ENCODE measurements around the gene AQP12A. TPM values are rescaled to one million over a fixed set of nuclear protein-coding genes. Genes with fewer than 3 reads are reported as not detected.

The AQP12A gene
- total RNA-seq, 1 experiment from 2014 or later, result not detected

DNA sequence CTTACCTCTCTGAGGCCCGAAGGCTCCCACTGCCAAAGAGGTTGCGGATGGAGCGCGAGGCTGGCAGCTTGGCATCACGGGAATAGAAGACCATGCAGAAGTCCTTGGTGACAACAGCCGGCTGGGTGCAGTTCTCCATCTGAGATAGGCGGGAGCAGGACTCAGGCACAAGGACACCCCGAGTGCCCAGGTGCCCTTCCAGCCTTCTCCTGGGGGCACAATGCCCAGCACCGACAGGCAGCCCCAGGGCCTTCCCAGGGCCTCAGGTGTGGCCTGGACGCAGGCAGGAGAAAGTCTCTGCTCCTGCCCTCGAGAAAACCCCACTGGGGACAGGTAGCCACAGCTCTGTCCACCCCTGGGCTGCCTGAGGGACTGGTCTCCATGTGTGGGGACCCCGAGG lies 33.6 kb downstream of the AQP12A start:
- Histone ChIP-seq H3K4me2 (ENCODE audit: low read length) (no peak overlapping the region), H3K4me3 (ENCODE audit: low read length) (no peak overlapping the region), H4K20me1 (ENCODE audit: low read length) (no peaks in the 10 kb centered on the region), H3K9me3 (ENCODE audit: low read length) (no peaks in the 10 kb centered on the region), H3K4me1 (ENCODE audit: insufficient read depth, low read length) (no peaks in the 10 kb centered on the region), H3F3A (ENCODE audit: low read length, unreplicated experiment) (no peaks in the 10 kb centered on the region), H3K9ac (ENCODE audit: low read length) (no peak overlapping the region), H3K27me3 (ENCODE audit: low read length) (peaks cover 7% of the 10 kb centered on the region; the same call in 1 of the 2 replicates), H3K36me3 (ENCODE audit: low read depth, low read length) (no peaks in the 10 kb centered on the region), H3K27ac (ENCODE audit: low read length) (no peak overlapping the region), H2AFZ (ENCODE audit: low read length) (no peak overlapping the region), H3K79me2 (ENCODE audit: low read length) (no peaks in the 10 kb centered on the region), H3K9me2 (replicated peaks; ENCODE audit: low read length) (no peaks in the 10 kb centered on the region)
- intact Hi-C loops (cut with micrococcal nuclease), result no loop called here
- ChIA-PET POLR2A (ENCODE audit: unreplicated experiment) (no interaction called here), CTCF (no interaction called here)
- TF ChIP-seq EZH2 (IDR thresholded peaks at IDR 0.05; ENCODE audit: low read length, unreplicated experiment) (no peak), EZH2phosphoT487 (IDR thresholded peaks at IDR 0.05; ENCODE audit: borderline replicate concordance, low read length) (no peak)
- ATAC-seq (no peak), DNase-seq (no peak)
- BruUV-seq (replicated peaks), result no TSS peak

DNA sequence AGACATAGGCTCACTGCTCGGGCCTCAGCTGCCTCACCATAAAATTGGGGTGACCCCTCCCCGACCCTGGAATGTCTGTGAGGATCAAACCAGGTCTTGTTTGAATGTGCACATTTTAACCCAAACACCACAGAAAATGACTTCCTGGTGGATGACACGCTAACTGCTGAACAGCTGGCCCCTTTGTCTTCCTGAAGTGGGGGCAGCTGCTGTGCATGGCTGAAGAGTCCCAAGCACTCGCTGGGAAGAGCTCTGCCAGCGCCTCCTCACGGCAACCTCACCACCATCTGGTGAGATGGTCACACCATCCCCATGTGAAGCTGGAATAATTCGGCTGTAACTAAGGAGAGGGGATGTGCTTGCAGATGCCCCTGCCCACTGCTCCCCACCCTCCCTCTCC lies 34.0 kb downstream of the AQP12A start:
- Histone ChIP-seq H3K9me2 (replicated peaks; ENCODE audit: low read length) (no peaks in the 10 kb centered on the region), H3K27ac (ENCODE audit: low read length) (no peak overlapping the region), H3K9me3 (ENCODE audit: low read length) (no peaks in the 10 kb centered on the region), H3K36me3 (ENCODE audit: low read depth, low read length) (no peaks in the 10 kb centered on the region), H3K79me2 (ENCODE audit: low read length) (no peaks in the 10 kb centered on the region), H3K4me1 (ENCODE audit: insufficient read depth, low read length) (no peaks in the 10 kb centered on the region), H2AFZ (ENCODE audit: low read length) (no peak overlapping the region), H3K4me3 (ENCODE audit: low read length) (no peak overlapping the region), H3K9ac (ENCODE audit: low read length) (no peak overlapping the region), H3K27me3 (ENCODE audit: low read length) (peaks cover 3% of the 10 kb centered on the region; the same call in 1 of the 2 replicates), H3K4me2 (ENCODE audit: low read length) (no peak overlapping the region), H4K20me1 (ENCODE audit: low read length) (no peaks in the 10 kb centered on the region), H3F3A (ENCODE audit: low read length, unreplicated experiment) (no peaks in the 10 kb centered on the region)
- BruUV-seq (replicated peaks), result no TSS peak
- no peak for DNase-seq
- ChIA-PET CTCF (no interaction called here), POLR2A (ENCODE audit: unreplicated experiment) (no interaction called here)
- intact Hi-C loops (cut with micrococcal nuclease), result no loop called here
- TF ChIP-seq EZH2 (IDR thresholded peaks at IDR 0.05; ENCODE audit: low read length, unreplicated experiment) (no peak), EZH2phosphoT487 (IDR thresholded peaks at IDR 0.05; ENCODE audit: borderline replicate concordance, low read length) (no peak)
- TF ChIP-seq, protein P1, sequence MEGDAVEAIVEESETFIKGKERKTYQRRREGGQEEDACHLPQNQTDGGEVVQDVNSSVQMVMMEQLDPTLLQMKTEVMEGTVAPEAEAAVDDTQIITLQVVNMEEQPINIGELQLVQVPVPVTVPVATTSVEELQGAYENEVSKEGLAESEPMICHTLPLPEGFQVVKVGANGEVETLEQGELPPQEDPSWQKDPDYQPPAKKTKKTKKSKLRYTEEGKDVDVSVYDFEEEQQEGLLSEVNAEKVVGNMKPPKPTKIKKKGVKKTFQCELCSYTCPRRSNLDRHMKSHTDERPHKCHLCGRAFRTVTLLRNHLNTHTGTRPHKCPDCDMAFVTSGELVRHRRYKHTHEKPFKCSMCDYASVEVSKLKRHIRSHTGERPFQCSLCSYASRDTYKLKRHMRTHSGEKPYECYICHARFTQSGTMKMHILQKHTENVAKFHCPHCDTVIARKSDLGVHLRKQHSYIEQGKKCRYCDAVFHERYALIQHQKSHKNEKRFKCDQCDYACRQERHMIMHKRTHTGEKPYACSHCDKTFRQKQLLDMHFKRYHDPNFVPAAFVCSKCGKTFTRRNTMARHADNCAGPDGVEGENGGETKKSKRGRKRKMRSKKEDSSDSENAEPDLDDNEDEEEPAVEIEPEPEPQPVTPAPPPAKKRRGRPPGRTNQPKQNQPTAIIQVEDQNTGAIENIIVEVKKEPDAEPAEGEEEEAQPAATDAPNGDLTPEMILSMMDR (conservative IDR thresholded peaks at IDR 0.05; ENCODE audit: low read depth, low read length), result no peak
- ATAC-seq, result no peak

DNA sequence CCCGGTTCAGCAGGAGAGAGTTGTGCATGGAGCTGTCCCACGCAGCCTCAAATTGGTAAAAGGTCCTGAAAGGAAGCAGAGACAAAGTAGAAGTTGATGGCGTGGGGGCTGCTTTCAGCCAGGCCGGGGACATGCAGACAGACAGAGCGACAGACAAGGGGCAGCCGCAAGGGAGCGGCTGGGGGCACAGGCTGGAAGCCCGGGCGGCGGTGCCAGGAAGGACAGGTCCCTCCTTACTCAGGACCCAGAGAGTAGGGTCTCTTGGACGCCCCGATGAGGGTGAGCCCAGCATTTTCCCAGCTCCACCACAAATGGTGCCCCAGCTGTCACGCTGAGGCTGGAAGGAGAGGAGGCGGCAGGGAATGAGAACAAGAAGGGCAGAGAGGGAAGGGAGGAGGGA lies 35.2 kb downstream of the AQP12A start:
- no peaks in the 10 kb centered on the region for H3K36me3 ChIP-seq (ENCODE audit: low read depth, low read length)
- intact Hi-C loops (cut with micrococcal nuclease), result no loop called here
- H3K9me3 ChIP-seq (ENCODE audit: low read length), result no peaks in the 10 kb centered on the region
- no peak overlapping the region for H3K4me3 ChIP-seq (ENCODE audit: low read length)
- H3K27me3 ChIP-seq (ENCODE audit: low read length), result no peaks in the 10 kb centered on the region
- DNase-seq, result no peak
- no peaks in the 10 kb centered on the region for H3F3A ChIP-seq (ENCODE audit: low read length, unreplicated experiment)
- H2AFZ ChIP-seq (ENCODE audit: low read length), result no peak overlapping the region
- H3K79me2 ChIP-seq (ENCODE audit: low read length), result no peaks in the 10 kb centered on the region
- no peaks in the 10 kb centered on the region for H3K9me2 ChIP-seq (replicated peaks; ENCODE audit: low read length)
- H3K27ac ChIP-seq (ENCODE audit: low read length), result no peak overlapping the region
- no peak overlapping the region for H3K9ac ChIP-seq (ENCODE audit: low read length)
- ATAC-seq, result no peak
- TF ChIP-seq, protein P1 (conservative IDR thresholded peaks at IDR 0.05; ENCODE audit: low read depth, low read length), result no peak
- TF ChIP-seq EZH2phosphoT487 (IDR thresholded peaks at IDR 0.05; ENCODE audit: borderline replicate concordance, low read length) (no peak), EZH2 (IDR thresholded peaks at IDR 0.05; ENCODE audit: low read length, unreplicated experiment) (no peak)
- BruUV-seq (replicated peaks), result no TSS peak
- H3K4me1 ChIP-seq (ENCODE audit: insufficient read depth, low read length), result no peaks in the 10 kb centered on the region
- ChIA-PET CTCF (no interaction called here), POLR2A (ENCODE audit: unreplicated experiment) (no interaction called here)
- H3K4me2 ChIP-seq (ENCODE audit: low read length), result no peak overlapping the region
- no peaks in the 10 kb centered on the region for H4K20me1 ChIP-seq (ENCODE audit: low read length)
